ENCODE measurements around the gene BASP1. TPM values are rescaled to one million over a fixed set of nuclear protein-coding genes. Genes with fewer than 3 reads are reported as not detected.

Gene BASP1
- total and polyA plus RNA-seq, 2 donors from 2014 or later, result 5.1 to 12.5 TPM

- no peak overlapping the region for H3K9ac ChIP-seq (ENCODE audit: low read length in 3 of 3)
- no peak overlapping the region for H3K4me3 ChIP-seq (ENCODE audit: low read length in 3 of 3)
- no peaks in the 10 kb centered on the region for H3K27me3 ChIP-seq (ENCODE audit: control insufficient read depth, insufficient read depth, low read length)
- no peaks in the 10 kb centered on the region for H3K9me3 ChIP-seq (ENCODE audit: control insufficient read depth in 2 of 3, insufficient read depth in 1 of 3, low read length in 3 of 3)
- no peak for FAIRE-seq
- intact Hi-C loops (cut with DNase I), result no loop called here
- H3K4me1 ChIP-seq (ENCODE audit: control insufficient read depth in 2 of 3, insufficient read depth in 2 of 3, low read depth in 1 of 3, low read length in 3 of 3), result no peaks in the 10 kb centered on the region
- no peak for DNase-seq
- H3K27ac ChIP-seq (ENCODE audit: low read depth in 2 of 2, low read length in 2 of 2), result no peak overlapping the region
- TF ChIP-seq, protein P1, sequence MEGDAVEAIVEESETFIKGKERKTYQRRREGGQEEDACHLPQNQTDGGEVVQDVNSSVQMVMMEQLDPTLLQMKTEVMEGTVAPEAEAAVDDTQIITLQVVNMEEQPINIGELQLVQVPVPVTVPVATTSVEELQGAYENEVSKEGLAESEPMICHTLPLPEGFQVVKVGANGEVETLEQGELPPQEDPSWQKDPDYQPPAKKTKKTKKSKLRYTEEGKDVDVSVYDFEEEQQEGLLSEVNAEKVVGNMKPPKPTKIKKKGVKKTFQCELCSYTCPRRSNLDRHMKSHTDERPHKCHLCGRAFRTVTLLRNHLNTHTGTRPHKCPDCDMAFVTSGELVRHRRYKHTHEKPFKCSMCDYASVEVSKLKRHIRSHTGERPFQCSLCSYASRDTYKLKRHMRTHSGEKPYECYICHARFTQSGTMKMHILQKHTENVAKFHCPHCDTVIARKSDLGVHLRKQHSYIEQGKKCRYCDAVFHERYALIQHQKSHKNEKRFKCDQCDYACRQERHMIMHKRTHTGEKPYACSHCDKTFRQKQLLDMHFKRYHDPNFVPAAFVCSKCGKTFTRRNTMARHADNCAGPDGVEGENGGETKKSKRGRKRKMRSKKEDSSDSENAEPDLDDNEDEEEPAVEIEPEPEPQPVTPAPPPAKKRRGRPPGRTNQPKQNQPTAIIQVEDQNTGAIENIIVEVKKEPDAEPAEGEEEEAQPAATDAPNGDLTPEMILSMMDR (IDR thresholded peaks at IDR 0.05; ENCODE audit: borderline replicate concordance, extremely low read depth, insufficient read depth), result no peak
- no peaks in the 10 kb centered on the region for H3K36me3 ChIP-seq (ENCODE audit: control insufficient read depth in 2 of 3, insufficient read depth in 3 of 3, low read length in 3 of 3)
These were observed 7.6 kb downstream of the BASP1 start for GRCh38 chr5:17224858-17225511.

- TF ChIP-seq, protein P1 (IDR thresholded peaks at IDR 0.05; ENCODE audit: borderline replicate concordance, extremely low read depth, insufficient read depth), result no peak
- intact Hi-C loops (cut with DNase I), result no loop called here
- Histone ChIP-seq H3K4me3 (ENCODE audit: low read length in 3 of 3) (no peak overlapping the region), H3K27ac (ENCODE audit: low read depth in 2 of 2, low read length in 2 of 2) (no peak overlapping the region), H3K27me3 (ENCODE audit: control insufficient read depth, insufficient read depth, low read length) (no peaks in the 10 kb centered on the region), H3K36me3 (ENCODE audit: control insufficient read depth in 2 of 3, insufficient read depth in 3 of 3, low read length in 3 of 3) (no peaks in the 10 kb centered on the region), H3K4me1 (ENCODE audit: control insufficient read depth in 2 of 3, insufficient read depth in 2 of 3, low read depth in 1 of 3, low read length in 3 of 3) (no peaks in the 10 kb centered on the region), H3K9ac (ENCODE audit: low read length in 3 of 3) (no peak overlapping the region), H3K9me3 (ENCODE audit: control insufficient read depth in 2 of 3, insufficient read depth in 1 of 3, low read length in 3 of 3) (no peaks in the 10 kb centered on the region)
- FAIRE-seq (no peak), DNase-seq (no peak)
These were observed 8.1 kb downstream of the BASP1 start for GRCh38 chr5:17225520-17225919.

GRCh38 chr5:17227868-17228267 is 10.4 kb downstream of the BASP1 start:
- TF ChIP-seq, protein P1 (IDR thresholded peaks at IDR 0.05; ENCODE audit: borderline replicate concordance, extremely low read depth, insufficient read depth), result no peak
- Histone ChIP-seq H3K27me3 (ENCODE audit: control insufficient read depth, insufficient read depth, low read length) (no peaks in the 10 kb centered on the region), H3K4me1 (ENCODE audit: control insufficient read depth in 2 of 3, insufficient read depth in 2 of 3, low read depth in 1 of 3, low read length in 3 of 3) (no peaks in the 10 kb centered on the region), H3K9ac (ENCODE audit: low read length in 3 of 3) (no peak overlapping the region), H3K36me3 (ENCODE audit: control insufficient read depth in 2 of 3, insufficient read depth in 3 of 3, low read length in 3 of 3) (no peaks in the 10 kb centered on the region), H3K9me3 (ENCODE audit: control insufficient read depth in 2 of 3, insufficient read depth in 1 of 3, low read length in 3 of 3) (no peaks in the 10 kb centered on the region), H3K4me3 (ENCODE audit: low read length in 3 of 3) (no peak overlapping the region), H3K27ac (ENCODE audit: low read depth in 2 of 2, low read length in 2 of 2) (no peak overlapping the region)
- intact Hi-C loops (cut with DNase I), result no loop called here
- DNase-seq (no peak), FAIRE-seq (no peak)

Measured in kidney (tissue), 14 donors.